Measurements from ENCODE around the gene MYO3A. TPM values are rescaled to one million over a fixed set of nuclear protein-coding genes. Genes with fewer than 3 reads are reported as not detected.

The MYO3A gene
- total RNA-seq, 2 experiments from 2014 or later: not detected

DNA sequence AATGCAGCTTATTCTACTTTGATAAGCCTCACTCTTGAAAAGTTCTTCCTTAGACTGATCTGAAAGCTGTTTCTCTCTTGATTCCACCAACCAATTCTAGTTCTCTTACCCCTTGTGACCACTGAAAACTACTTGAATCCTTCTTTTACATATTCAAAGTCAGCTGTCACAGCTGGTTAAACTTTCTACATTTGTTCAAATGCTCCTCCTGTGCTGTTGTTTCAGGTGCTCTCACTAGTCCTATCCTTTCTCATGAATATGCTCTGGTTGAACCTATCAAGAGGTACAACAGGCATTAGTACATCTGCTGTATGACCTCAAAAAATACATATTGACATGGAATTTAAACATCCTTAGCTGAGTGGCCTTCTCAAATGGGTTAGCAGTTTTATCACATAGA is 91.5 kb downstream of the MYO3A start:
- Mint-ChIP-seq H3K4me1 (ENCODE audit: low read depth) (no peaks in the 10 kb centered on the region), H3K27me3 (peaks cover 3% of the 10 kb centered on the region), H3K9me3 (no peaks in the 10 kb centered on the region), H3K4me3 (no peak overlapping the region), H3K27ac (no peak overlapping the region), H3K36me3 (ENCODE audit: low read depth) (no peaks in the 10 kb centered on the region)
- no peak for ATAC-seq
- POLR2A ChIA-PET: no interaction called here
- DNase-seq: no peak
- intact Hi-C loops (cut with micrococcal nuclease): no loop called here
- CTCF ChIA-PET: no interaction called here
- TF ChIP-seq, protein P1, sequence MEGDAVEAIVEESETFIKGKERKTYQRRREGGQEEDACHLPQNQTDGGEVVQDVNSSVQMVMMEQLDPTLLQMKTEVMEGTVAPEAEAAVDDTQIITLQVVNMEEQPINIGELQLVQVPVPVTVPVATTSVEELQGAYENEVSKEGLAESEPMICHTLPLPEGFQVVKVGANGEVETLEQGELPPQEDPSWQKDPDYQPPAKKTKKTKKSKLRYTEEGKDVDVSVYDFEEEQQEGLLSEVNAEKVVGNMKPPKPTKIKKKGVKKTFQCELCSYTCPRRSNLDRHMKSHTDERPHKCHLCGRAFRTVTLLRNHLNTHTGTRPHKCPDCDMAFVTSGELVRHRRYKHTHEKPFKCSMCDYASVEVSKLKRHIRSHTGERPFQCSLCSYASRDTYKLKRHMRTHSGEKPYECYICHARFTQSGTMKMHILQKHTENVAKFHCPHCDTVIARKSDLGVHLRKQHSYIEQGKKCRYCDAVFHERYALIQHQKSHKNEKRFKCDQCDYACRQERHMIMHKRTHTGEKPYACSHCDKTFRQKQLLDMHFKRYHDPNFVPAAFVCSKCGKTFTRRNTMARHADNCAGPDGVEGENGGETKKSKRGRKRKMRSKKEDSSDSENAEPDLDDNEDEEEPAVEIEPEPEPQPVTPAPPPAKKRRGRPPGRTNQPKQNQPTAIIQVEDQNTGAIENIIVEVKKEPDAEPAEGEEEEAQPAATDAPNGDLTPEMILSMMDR (IDR thresholded peaks at IDR 0.05): no peak

DNA sequence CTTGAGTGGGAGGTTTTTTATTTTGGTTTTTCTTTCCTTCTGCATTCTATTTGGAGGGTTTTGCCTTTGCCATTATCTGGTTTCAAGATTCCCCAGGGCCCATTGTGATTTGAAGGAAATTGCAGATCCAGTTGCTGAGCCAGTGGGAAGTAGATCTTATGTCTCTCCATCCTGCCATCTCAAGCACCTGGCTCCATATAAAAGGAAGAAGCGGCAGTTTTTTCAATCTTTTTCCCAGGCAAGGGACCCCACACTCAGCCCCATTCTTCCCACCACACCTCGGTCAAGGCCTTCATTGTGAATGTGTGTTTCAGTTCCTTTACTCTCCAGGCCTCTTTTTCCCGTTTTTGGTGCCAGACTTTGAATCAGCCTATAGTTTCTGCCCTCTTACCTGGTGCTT is 95.8 kb downstream of the MYO3A start:
- ATAC-seq (no peak), DNase-seq (no peak)
- Mint-ChIP-seq H3K4me1 (ENCODE audit: low read depth) (no peaks in the 10 kb centered on the region), H3K4me3 (no peak overlapping the region), H3K27me3 (no peaks in the 10 kb centered on the region), H3K36me3 (ENCODE audit: low read depth) (no peaks in the 10 kb centered on the region), H3K27ac (no peak overlapping the region), H3K9me3 (no peaks in the 10 kb centered on the region)
- ChIA-PET POLR2A (no interaction called here), CTCF (no interaction called here)
- intact Hi-C loops (cut with micrococcal nuclease): no loop called here
- TF ChIP-seq, protein P1 (IDR thresholded peaks at IDR 0.05): no peak

DNA sequence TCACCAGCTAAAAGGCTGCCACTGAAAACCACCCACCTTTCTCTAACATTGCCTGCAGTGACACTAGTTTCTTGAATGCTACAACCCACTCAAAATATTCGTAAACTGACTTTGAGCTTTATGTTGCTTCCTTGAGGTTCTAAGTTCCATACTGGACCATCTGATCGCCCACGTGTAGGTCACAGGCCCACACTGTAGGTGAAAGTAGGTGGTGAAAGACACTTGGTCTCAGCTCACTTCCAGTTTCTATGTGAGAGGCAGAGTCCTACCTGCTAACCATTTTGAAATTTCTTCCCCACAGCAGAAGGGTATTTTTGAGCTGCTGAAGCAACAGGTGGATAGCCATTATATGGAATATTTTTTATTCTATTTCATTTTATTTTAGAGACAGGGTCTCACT is 97.3 kb downstream of the MYO3A start:
- Mint-ChIP-seq H3K9me3 (no peaks in the 10 kb centered on the region), H3K27ac (no peak overlapping the region), H3K27me3 (no peaks in the 10 kb centered on the region), H3K4me3 (no peak overlapping the region), H3K4me1 (ENCODE audit: low read depth) (no peaks in the 10 kb centered on the region), H3K36me3 (ENCODE audit: low read depth) (no peaks in the 10 kb centered on the region)
- CTCF ChIA-PET: no interaction called here
- POLR2A ChIA-PET: no interaction called here
- intact Hi-C loops (cut with micrococcal nuclease): no loop called here
- TF ChIP-seq, protein P1 (IDR thresholded peaks at IDR 0.05): no peak
- ATAC-seq (no peak), DNase-seq (no peak)

DNA sequence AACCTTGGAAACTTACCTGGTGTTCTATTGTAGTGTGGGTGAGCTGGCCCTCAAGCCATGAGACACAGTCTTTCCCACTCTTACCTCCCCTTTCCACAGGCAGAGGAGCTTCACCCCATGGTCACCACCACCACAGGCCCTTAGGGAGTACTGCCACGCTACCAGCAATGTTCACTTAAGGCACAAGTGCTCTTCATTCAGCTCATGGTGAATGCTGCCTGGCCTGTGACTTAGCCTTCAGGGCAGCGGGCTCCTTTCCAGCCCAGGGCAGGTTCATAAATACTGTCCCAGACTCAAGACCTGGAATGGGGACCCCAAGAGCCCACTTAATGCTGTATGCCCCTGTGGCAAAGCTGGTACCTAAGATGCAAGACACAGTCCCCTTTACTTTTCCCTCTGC is 109.4 kb downstream of the MYO3A start:
- H3K27me3 Mint-ChIP-seq: peaks cover 2% of the 10 kb centered on the region
- intact Hi-C loops (cut with micrococcal nuclease): no loop called here
- no peak for ATAC-seq
- DNase-seq: no peak
- H3K4me1 Mint-ChIP-seq (ENCODE audit: low read depth): no peaks in the 10 kb centered on the region
- TF ChIP-seq, protein P1 (IDR thresholded peaks at IDR 0.05): no peak
- no peaks in the 10 kb centered on the region for H3K36me3 Mint-ChIP-seq (ENCODE audit: low read depth)
- ChIA-PET POLR2A (no interaction called here), CTCF (interaction anchor here (1.7 kb wide), 1 partner anchor 9 kb away, joined by 4 read pairs; no protein-coding TSS in a partner anchor)
- H3K27ac Mint-ChIP-seq: no peak overlapping the region
- peaks cover 7% of the 10 kb centered on the region for H3K9me3 Mint-ChIP-seq
- H3K4me3 Mint-ChIP-seq: no peak overlapping the region

DNA sequence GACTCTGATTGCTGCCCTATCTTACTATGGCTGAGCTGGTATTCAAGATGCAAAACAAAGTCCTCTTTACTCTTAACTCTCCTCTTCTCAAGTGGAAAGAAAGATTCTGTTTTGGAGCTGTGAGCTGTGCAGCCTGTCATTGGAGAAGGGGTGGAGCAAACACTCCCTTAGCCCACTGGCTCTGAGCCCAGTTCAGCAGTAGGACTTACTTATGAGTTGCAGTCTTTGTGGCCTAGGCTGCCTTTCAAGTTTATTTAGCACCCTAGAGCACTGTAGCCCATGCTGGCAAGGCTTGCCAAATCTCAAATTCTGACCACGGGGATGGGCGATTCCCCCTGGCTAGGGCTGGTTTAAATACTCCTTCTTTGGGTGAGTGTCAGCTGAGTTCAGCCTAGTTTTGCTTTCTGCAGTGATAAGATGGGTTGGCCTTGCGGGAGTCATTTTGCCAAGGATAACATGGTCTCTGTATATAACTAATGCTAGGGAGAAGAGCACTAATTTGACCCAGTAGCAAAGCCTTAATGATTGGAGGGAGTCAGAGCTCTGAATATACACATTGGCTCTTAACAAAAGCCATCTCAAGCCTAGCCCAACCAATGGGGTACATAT is 110.2 kb downstream of the MYO3A start:
- H3K27ac Mint-ChIP-seq: no peak overlapping the region
- intact Hi-C loops (cut with micrococcal nuclease): no loop called here
- ChIA-PET CTCF (interaction anchor here (1.7 kb wide), 1 partner anchor 9 kb away, joined by 4 read pairs; no protein-coding TSS in a partner anchor), POLR2A (no interaction called here)
- no peak for ATAC-seq
- TF ChIP-seq, protein P1 (IDR thresholded peaks at IDR 0.05): no peak
- no peaks in the 10 kb centered on the region for H3K4me1 Mint-ChIP-seq (ENCODE audit: low read depth)
- no peaks in the 10 kb centered on the region for H3K36me3 Mint-ChIP-seq (ENCODE audit: low read depth)
- peaks cover 7% of the 10 kb centered on the region for H3K9me3 Mint-ChIP-seq
- H3K4me3 Mint-ChIP-seq: no peak overlapping the region
- peaks cover 2% of the 10 kb centered on the region for H3K27me3 Mint-ChIP-seq
- no peak for DNase-seq

Data from activated CD8-positive, alpha-beta T cell treated with anti-CD3 and anti-CD28 coated beads for 36 hours (primary cell).